GM12873 (cell line): ENCODE results near the gene MYLK.
A peak's percentile ranks its signal among the peaks of the same experiment; 100 is the strongest.

ENCODE experiments used
- CTCF ChIP-seq: IDR thresholded peaks from 2 replicates; pipeline ENCODE4 v1.5.1; 2012; ENCODE audit warnings: low read depth, mild to moderate bottlenecking, moderate library complexity, low read length, control low read depth; ENCODE audit not compliant: insufficient read depth; ENCODE audit errors: missing control alignments

MYLK gene

GRCh38 chr3:123877466-123877865 lies 6.7 kb downstream of the MYLK start:
- TF ChIP-seq CTCF, result no peak

GRCh38 chr3:123876858-123877257 lies 7.3 kb downstream of the MYLK start:
- peak; percentile 32 for TF ChIP-seq CTCF

GRCh38 chr3:123872621-123873020 lies 11.5 kb downstream of the MYLK start:
- TF ChIP-seq CTCF, result no peak

- no peak for TF ChIP-seq CTCF
Measured at GRCh38 chr3:123871946-123872345, 12.2 kb downstream of the MYLK start.

GRCh38 chr3:123870033-123870432 lies 14.1 kb downstream of the MYLK start:
- no peak for TF ChIP-seq CTCF

GRCh38 chr3:123869165-123869564 lies 15.0 kb downstream of the MYLK start:
- no peak for TF ChIP-seq CTCF

GRCh38 chr3:123864706-123865105 lies 19.4 kb downstream of the MYLK start:
- TF ChIP-seq CTCF, result no peak
